ENCODE data around the gene PMS2.
"Not testable (repeated sequence)": the region's sequence is repeated elsewhere in the genome, so short reads cannot be mapped to it uniquely, and the experiment has no call there.

PMS2 gene

GRCh38 chr7:6008668-6009611 is at the start of gene PMS2, which contains the start of gene AIMP2:
PMS2 (minus strand) TSS chr7:6009049; CDS start chr7:6009019, 30 bp downstream.
AIMP2 (plus strand) TSS chr7:6009272; CDS start chr7:6009364, 92 bp downstream.
- DNase-seq (ENCODE audit: low spot score) = peak; percentile 95

DNA sequence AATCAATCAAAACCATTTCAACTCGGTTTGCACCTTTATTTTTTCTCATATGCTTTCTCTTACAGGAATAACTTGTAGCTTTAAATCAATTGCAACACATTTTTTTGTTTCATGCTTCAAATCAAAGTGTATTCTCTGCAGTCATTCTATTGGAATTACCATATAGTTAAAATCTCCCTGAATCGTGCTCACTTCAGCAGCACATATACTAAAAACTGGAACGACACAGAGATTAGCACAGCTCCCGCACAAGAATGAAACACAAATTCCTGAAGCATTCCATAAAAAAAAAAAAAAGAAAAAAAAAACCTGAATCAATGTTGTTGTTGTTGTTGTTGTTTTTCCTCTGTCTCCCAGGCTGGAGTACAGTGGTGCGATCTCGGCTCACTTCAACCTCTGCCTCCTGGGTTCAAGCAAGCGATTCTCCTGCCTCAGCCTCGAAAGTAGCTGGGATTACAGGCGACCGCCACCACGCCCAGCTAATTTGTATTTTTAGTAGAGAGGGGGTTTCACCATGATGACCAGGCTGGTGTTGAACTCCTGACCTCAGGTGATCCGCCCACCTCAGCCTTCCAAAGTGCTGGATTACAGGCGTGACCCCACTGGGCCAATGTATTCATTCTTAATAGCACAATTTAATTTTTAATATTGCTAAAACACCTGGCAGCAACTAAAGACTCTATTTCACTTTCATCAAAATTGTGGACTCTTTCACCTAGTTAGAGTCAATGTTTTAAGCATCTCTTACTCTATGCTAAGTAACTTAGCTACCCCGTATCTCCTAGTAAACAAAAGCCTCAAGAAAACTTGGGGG is 48.7 kb upstream of the PMS2 start:
- DNase-seq (ENCODE audit: low spot score) = no peak

- no peak for DNase-seq (ENCODE audit: low spot score)
Observed at GRCh38 chr7:6056616-6057015, 47.8 kb upstream of the PMS2 start.

DNA sequence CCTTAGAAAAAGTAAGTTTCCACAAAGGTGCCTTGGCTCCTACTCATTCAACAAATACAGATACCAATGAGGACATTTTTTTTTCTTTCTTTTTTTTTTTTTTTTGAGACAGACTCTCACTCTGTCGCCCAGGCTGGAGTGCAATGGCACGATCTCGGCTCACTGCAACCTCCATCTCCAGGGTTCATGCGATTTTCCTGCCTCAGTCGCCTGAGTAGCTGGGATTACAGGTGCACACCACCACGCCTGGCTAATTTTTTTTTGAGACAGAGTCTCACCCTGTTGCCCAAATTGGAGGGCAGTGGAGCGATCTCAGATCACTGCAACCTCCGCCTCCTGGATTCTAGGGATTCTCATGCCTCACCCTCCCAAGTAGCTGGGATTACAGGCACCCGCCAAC is 42.3 kb upstream of the PMS2 start:
- DNase-seq (ENCODE audit: low spot score) = not testable (repeated sequence)

- no peak for DNase-seq (ENCODE audit: low spot score)
Observed at GRCh38 chr7:6049780-6050179, 40.9 kb upstream of the PMS2 start.

GRCh38 chr7:6035686-6036085 is 26.8 kb upstream of the PMS2 start:
- DNase-seq (ENCODE audit: low spot score) = no peak

- no peak for DNase-seq (ENCODE audit: low spot score)
Observed at GRCh38 chr7:6035165-6035564, 26.3 kb upstream of the PMS2 start.

GRCh38 chr7:6032641-6033040 is 23.8 kb upstream of the PMS2 start:
- no peak for DNase-seq (ENCODE audit: low spot score)

DNA sequence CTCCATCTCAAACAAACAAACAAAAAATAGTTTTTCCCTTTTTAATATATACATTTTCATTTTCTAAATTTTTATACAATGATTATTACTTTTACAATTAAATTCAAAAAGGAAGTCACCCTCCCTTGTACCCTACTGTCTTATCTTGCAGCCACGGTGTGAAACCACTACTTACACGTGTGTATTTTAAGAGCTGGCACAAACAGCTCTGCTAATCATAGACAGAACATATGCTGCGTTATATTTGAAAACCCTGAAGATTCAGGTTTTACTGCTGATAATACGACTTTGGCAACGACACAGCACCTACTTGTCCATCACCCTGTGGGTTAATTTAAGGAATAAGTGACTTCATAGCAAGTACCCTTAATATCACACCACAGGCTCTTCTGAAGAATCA is 23.3 kb upstream of the PMS2 start:
- DNase-seq (ENCODE audit: low spot score) = no peak

GRCh38 chr7:6031567-6031966 is 22.7 kb upstream of the PMS2 start:
- no peak for DNase-seq (ENCODE audit: low spot score)

GRCh38 chr7:6030988-6031387 is 22.1 kb upstream of the PMS2 start, which contains the start of gene ANKRD61:
ANKRD61 (plus strand) TSS chr7:6031376; CDS start chr7:6031376, 0 bp downstream.
- no peak for DNase-seq (ENCODE audit: low spot score)

DNA sequence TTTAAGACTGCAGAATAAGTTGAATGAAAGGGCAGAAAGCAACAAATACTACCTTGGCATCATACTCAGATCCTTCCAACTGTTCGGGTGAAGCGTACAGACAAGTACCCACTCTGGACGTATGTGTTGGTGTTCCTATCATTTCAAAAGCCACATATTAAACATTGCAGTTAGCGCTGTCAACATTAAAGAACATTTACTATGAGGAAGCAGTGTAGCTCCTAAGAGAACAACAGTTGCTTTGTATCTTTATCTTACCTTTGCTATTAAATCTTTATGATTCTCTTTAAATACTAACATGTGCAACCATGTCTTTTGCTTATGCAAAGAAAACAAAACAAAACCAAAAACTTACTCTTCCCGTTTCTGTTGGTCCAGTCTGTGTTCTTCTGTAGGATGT is 19.7 kb upstream of the PMS2 start:
- DNase-seq (ENCODE audit: low spot score) = no peak

DNA sequence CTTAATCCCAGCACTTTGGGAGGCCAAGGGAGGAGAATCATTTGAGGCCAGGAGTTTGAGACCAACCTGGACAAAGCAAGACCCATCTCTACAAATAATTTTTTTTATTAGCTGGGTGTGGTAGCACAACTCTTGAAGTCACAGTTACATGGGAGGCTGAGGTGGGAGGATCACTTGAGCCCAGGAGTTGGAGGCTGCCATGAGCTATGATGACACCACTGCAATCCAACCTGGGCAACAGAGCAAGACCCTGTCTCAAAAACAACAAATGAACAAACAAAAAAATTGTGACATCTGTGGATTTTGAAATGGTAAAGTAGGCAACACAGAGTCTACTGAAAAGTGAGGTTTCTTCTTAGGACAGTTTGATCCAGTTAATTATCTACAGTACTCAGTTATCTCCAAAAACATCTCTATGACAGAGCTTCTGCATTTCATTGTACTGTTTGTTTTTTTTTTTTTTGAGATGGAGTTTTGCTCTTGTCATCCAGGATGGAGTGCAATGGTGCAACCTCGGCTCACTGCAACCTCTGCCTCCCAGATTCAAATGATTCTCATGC is 19.0 kb upstream of the PMS2 start:
- no peak for DNase-seq (ENCODE audit: low spot score)

GRCh38 chr7:6026820-6027311 is 18.0 kb upstream of the PMS2 start:
- DNase-seq (ENCODE audit: low spot score) = no peak

GRCh38 chr7:6026011-6026819 is 17.4 kb upstream of the PMS2 start:
- peak; percentile 86 for DNase-seq (ENCODE audit: low spot score)

- DNase-seq (ENCODE audit: low spot score) = no peak
Observed at GRCh38 chr7:6023974-6024435, 15.2 kb upstream of the PMS2 start.

DNA sequence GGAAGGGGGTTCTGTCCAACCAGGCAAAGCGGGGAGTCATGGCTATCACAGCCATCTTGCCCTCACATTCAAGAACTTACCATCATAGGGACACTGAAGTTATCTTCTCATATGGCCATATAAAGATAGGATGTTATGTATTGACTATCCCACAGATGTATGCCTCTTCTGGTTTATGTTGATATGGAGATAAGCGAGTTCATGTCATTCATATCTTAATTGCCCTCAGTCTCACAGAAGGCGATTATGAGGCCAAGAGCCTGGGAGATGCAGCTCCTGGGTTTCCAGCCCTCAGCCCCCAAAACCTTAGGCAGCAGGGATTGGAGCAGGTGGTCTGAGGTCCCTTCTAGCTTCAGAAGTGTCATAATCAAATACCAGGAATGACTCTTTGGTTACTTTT is 13.9 kb upstream of the PMS2 start:
- DNase-seq (ENCODE audit: low spot score) = no peak

GRCh38 chr7:6020371-6021286 is 11.8 kb upstream of the PMS2 start:
- DNase-seq (ENCODE audit: low spot score) = no peak

- no peak for DNase-seq (ENCODE audit: low spot score)
Observed at GRCh38 chr7:6016653-6016966, 7.8 kb upstream of the PMS2 start.

- DNase-seq (ENCODE audit: low spot score) = peak; percentile 23
Observed at GRCh38 chr7:6015917-6016652, 7.2 kb upstream of the PMS2 start.

Measured in iPS-NIHi11 (cell line).